HCT116 (cell line): ENCODE results near the gene DDX10.

Source experiments
- EZH2 ChIP-seq: fragments of 200-600 bp; sonication (generic); IDR thresholded peaks from 2 replicates; pipeline ENCODE4 v1.6.1; 2017; ENCODE audit warnings: antibody characterized with exemption, mixed run types
- JUND ChIP-seq: IDR thresholded peaks from 2 replicates; pipeline ENCODE4 v1.6.1; 2012
- POLR2AphosphoS5 ChIP-seq: IDR thresholded peaks from 2 replicates; pipeline ENCODE4 v1.6.1; 2011; ENCODE audit warnings: mild to moderate bottlenecking, low read depth, low read length, moderate library complexity
- TF ChIP-seq, protein P1 (sequence below), 3 experiments: fragments of 200-600 bp in 1 of 3; sonication (generic) in 1 of 3; IDR thresholded peaks in 2 of 3; conservative IDR thresholded peaks in 1 of 3; 2 replicates each; pipeline ENCODE4 v1.5.1; 2012 to 2017; ENCODE audit warnings: low read depth in 2 of 3, low read length in 2 of 3, antibody characterized with exemption in 1 of 3, borderline replicate concordance in 1 of 3, control low read depth in 1 of 3, mild to moderate bottlenecking in 1 of 3, mixed read lengths in 1 of 3, mixed run types in 1 of 3, moderate library complexity in 1 of 3; ENCODE audit not compliant: insufficient read depth in 1 of 3
- TF ChIP-seq, protein P2 (sequence below): IDR thresholded peaks from 2 replicates; pipeline ENCODE4 v1.6.1; 2012; ENCODE audit warnings: low read depth

- TF ChIP-seq, protein P1, sequence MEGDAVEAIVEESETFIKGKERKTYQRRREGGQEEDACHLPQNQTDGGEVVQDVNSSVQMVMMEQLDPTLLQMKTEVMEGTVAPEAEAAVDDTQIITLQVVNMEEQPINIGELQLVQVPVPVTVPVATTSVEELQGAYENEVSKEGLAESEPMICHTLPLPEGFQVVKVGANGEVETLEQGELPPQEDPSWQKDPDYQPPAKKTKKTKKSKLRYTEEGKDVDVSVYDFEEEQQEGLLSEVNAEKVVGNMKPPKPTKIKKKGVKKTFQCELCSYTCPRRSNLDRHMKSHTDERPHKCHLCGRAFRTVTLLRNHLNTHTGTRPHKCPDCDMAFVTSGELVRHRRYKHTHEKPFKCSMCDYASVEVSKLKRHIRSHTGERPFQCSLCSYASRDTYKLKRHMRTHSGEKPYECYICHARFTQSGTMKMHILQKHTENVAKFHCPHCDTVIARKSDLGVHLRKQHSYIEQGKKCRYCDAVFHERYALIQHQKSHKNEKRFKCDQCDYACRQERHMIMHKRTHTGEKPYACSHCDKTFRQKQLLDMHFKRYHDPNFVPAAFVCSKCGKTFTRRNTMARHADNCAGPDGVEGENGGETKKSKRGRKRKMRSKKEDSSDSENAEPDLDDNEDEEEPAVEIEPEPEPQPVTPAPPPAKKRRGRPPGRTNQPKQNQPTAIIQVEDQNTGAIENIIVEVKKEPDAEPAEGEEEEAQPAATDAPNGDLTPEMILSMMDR (IDR thresholded peaks at IDR 0.05 in 2 of 3, conservative IDR thresholded peaks at IDR 0.05 in 1 of 3; ENCODE audit: borderline replicate concordance in 1 of 3, insufficient read depth in 1 of 3, low read depth in 2 of 3, low read length in 2 of 3): no peak
- no peak for TF ChIP-seq EZH2
- TF ChIP-seq POLR2AphosphoS5: no peak
- no peak for TF ChIP-seq JUND
- TF ChIP-seq, protein P2, sequence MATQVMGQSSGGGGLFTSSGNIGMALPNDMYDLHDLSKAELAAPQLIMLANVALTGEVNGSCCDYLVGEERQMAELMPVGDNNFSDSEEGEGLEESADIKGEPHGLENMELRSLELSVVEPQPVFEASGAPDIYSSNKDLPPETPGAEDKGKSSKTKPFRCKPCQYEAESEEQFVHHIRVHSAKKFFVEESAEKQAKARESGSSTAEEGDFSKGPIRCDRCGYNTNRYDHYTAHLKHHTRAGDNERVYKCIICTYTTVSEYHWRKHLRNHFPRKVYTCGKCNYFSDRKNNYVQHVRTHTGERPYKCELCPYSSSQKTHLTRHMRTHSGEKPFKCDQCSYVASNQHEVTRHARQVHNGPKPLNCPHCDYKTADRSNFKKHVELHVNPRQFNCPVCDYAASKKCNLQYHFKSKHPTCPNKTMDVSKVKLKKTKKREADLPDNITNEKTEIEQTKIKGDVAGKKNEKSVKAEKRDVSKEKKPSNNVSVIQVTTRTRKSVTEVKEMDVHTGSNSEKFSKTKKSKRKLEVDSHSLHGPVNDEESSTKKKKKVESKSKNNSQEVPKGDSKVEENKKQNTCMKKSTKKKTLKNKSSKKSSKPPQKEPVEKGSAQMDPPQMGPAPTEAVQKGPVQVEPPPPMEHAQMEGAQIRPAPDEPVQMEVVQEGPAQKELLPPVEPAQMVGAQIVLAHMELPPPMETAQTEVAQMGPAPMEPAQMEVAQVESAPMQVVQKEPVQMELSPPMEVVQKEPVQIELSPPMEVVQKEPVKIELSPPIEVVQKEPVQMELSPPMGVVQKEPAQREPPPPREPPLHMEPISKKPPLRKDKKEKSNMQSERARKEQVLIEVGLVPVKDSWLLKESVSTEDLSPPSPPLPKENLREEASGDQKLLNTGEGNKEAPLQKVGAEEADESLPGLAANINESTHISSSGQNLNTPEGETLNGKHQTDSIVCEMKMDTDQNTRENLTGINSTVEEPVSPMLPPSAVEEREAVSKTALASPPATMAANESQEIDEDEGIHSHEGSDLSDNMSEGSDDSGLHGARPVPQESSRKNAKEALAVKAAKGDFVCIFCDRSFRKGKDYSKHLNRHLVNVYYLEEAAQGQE: no peak
These were observed 320.5 kb downstream of the DDX10 start for GRCh38 chr11:108985236-108985944.
